OCI-LY7 (cell line): ENCODE data around the gene CFAP107. TPM values are rescaled to one million over a fixed set of nuclear protein-coding genes. Genes with fewer than 3 reads are reported as not detected.

Source experiments
- BruUV-seq: library from RNA; stranded (reverse); fragments of 400-500 nt; replicated peaks from 2 replicates; lab custom pipeline; 2021; lab: Mats Ljungman, UMichigan
- CTCF ChIA-PET: fragments of 300-600 bp; sonication (Branson Sonifier 250); formaldehyde crosslinking; loops from one replicate; lab custom pipeline; 2022; ENCODE audit warnings: antibody characterized with exemption; ENCODE audit not compliant: unreplicated experiment; lab: Charles Lee
- POLR2A ChIA-PET: fragments of 300-600 bp; sonication (Branson Sonifier 250); formaldehyde crosslinking; loops from one replicate; lab custom pipeline; 2022; ENCODE audit warnings: antibody characterized with exemption; lab: Charles Lee
- DNase-seq: peaks from one replicate; pipeline ENCODE4 v3.0.0-alpha.2; 2015; ENCODE audit warnings: low spot score
- H2AFZ ChIP-seq: fragments of 200-600 bp; sonication (generic), shearing (Covaris generic); 2 replicates; pipeline ENCODE4 v1.6.1; 2014; ENCODE audit warnings: mild to moderate bottlenecking, antibody characterized with exemption, low read length, moderate library complexity
- H3K27ac ChIP-seq: fragments of 200-600 bp; sonication (generic); 2 replicates; pipeline ENCODE4 v1.5.1; 2014; ENCODE audit warnings: mixed run types, low read depth, mild to moderate bottlenecking, moderate library complexity, low read length, inconsistent platforms; ENCODE audit not compliant: poor library complexity, severe bottlenecking
- H3K36me3 ChIP-seq: fragments of 200-600 bp; sonication (generic); 2 replicates; pipeline ENCODE4 v1.6.1; 2014; ENCODE audit warnings: mild to moderate bottlenecking, antibody characterized with exemption, low read length, moderate library complexity, mixed read lengths; ENCODE audit not compliant: insufficient read depth
- H3K4me1 ChIP-seq: fragments of 200-600 bp; sonication (generic); 2 replicates; pipeline ENCODE4 v1.5.1; 2014; ENCODE audit warnings: mild to moderate bottlenecking, low read length; ENCODE audit not compliant: insufficient read depth, poor library complexity, severe bottlenecking
- H3K4me2 ChIP-seq: fragments of 200-600 bp; sonication (generic); 2 replicates; pipeline ENCODE4 v1.6.1; 2014; ENCODE audit warnings: mild to moderate bottlenecking, low read length
- H3K4me3 ChIP-seq: fragments of 200-600 bp; sonication (generic); 2 replicates; pipeline ENCODE4 v1.5.1; 2014; ENCODE audit warnings: mild to moderate bottlenecking, low read depth, low read length; ENCODE audit not compliant: poor library complexity, severe bottlenecking
- H3K79me2 ChIP-seq: fragments of 200-600 bp; sonication (generic); 2 replicates; pipeline ENCODE4 v1.6.1; 2016; ENCODE audit warnings: low read depth, mild to moderate bottlenecking, low read length, moderate library complexity, mixed read lengths; ENCODE audit not compliant: insufficient read depth
- H3K9me2 ChIP-seq: fragments of 200-600 bp; sonication (generic); 2 replicates; pipeline ENCODE4 v1.6.1; 2016; ENCODE audit warnings: mild to moderate bottlenecking, low read length, mixed read lengths; ENCODE audit not compliant: insufficient read depth
- H3K9me3 ChIP-seq: fragments of 200-600 bp; sonication (generic); 2 replicates; pipeline ENCODE4 v1.6.1; 2014; ENCODE audit warnings: mild to moderate bottlenecking, mixed run types, low read length, mixed read lengths
- H4K20me1 ChIP-seq: fragments of 200-600 bp; sonication (generic); 2 replicates; pipeline ENCODE4 v1.6.1; 2014; ENCODE audit warnings: mild to moderate bottlenecking, antibody characterized with exemption, low read length, moderate library complexity, mixed read lengths; ENCODE audit not compliant: insufficient read depth
- CTCF ChIP-seq: fragments of 200-600 bp; sonication (generic); conservative IDR thresholded peaks from 2 replicates; pipeline ENCODE4 v1.5.1; 2014; ENCODE audit warnings: mild to moderate bottlenecking, antibody characterized with exemption, low read length, moderate library complexity, mixed read lengths
- EZH2phosphoT487 ChIP-seq: fragments of 200-600 bp; sonication (generic); IDR thresholded peaks from 2 replicates; pipeline ENCODE4 v1.6.1; 2018; ENCODE audit warnings: low read depth, borderline replicate concordance, mild to moderate bottlenecking, mixed run types, antibody characterized with exemption, low read length, moderate library complexity, mixed read lengths
- intact Hi-C: fragments of 100-400 bp; cut with micrococcal nuclease; formaldehyde crosslinking; loops from one replicate; pipeline ENCODE4 v1.10.0; 2022; ENCODE audit not compliant: unreplicated experiment
- total RNA-seq, 2 experiments: library from RNA; depleted of rRNA in 1 of 2; stranded (reverse); fragments of >200 nt in 1 of 2; shearing (Covaris generic) in 1 of 2; gene quantifications; 2 replicates each; pipeline ENCODE4 v1.2.3, GENCODE V29; 2014 to 2022

The CFAP107 gene
- total RNA-seq, 2 experiments from 2014 or later = not detected

GRCh38 chr1:12771186-12771585 lies 25.2 kb downstream of the CFAP107 start:
- no peak overlapping the region for H3K27ac ChIP-seq

DNA sequence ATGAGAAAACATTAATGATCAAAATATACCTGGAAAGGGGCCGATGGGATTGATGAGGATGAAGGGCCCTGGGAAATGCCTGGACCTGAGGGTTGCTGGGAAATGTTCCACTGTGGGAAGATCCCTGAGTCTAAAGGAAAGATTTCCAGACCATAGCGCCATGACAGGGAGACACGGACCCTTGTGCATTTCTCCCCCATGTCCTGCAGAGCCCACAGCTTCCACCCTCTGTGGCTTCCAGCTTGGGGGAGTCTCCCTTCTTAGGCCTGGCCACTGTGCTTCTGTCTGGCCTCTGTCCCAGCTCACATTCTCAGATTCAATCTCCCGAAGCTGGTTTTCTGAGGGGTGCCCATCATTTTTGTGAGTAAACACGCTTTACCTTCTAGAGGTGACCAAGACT lies 26.5 kb downstream of the CFAP107 start:
- intact Hi-C loops = no loop called here

More at GRCh38 chr1:12771186-12771585, 25.2 kb downstream of the CFAP107 start:
- Histone ChIP-seq H3K9me3 (no peaks in the 10 kb centered on the region), H4K20me1 (no peaks in the 10 kb centered on the region), H3K36me3 (no peaks in the 10 kb centered on the region), H2AFZ (no peak overlapping the region), H3K4me2 (no peak overlapping the region), H3K79me2 (no peaks in the 10 kb centered on the region), H3K4me3 (no peak overlapping the region), H3K9me2 (no peaks in the 10 kb centered on the region), H3K4me1 (no peaks in the 10 kb centered on the region)
- ChIA-PET POLR2A (no interaction called here), CTCF (no interaction called here)
- intact Hi-C loops = no loop called here
- no peak for TF ChIP-seq EZH2phosphoT487
- no TSS peak for BruUV-seq
- DNase-seq = no peak

GRCh38 chr1:12773438-12773837 lies 27.4 kb downstream of the CFAP107 start, which contains the start of gene PRAMEF12:
PRAMEF12 (plus strand) TSS chr1:12773738; CDS start chr1:12774868, 1,130 bp downstream.
- H4K20me1 ChIP-seq = no peaks in the 10 kb centered on the region
- H3K4me1 ChIP-seq = no peaks in the 10 kb centered on the region
- POLR2A ChIA-PET = no interaction called here
- no peak within 1 kb of the TSS for H3K27ac ChIP-seq
- DNase-seq = no peak
- no peaks in the 10 kb centered on the region for H3K36me3 ChIP-seq
- no peak within 1 kb of the TSS for H3K4me3 ChIP-seq
- TF ChIP-seq EZH2phosphoT487 (no peak), CTCF (no peak)
- CTCF ChIA-PET = no interaction called here
- H3K79me2 ChIP-seq = no peaks in the 10 kb centered on the region
- H3K9me3 ChIP-seq = no peaks in the 10 kb centered on the region
- intact Hi-C loops = no loop called here
- BruUV-seq = no TSS peak
- no peaks in the 10 kb centered on the region for H3K9me2 ChIP-seq
- no peak within 1 kb of the TSS for H2AFZ ChIP-seq
- H3K4me2 ChIP-seq = no peak within 1 kb of the TSS

More for the DNA sequence above, 26.5 kb downstream of the CFAP107 start:
- Histone ChIP-seq H4K20me1 (no peaks in the 10 kb centered on the region), H2AFZ (no peak overlapping the region), H3K4me3 (no peak overlapping the region), H3K36me3 (no peaks in the 10 kb centered on the region), H3K9me3 (no peaks in the 10 kb centered on the region), H3K4me2 (no peak overlapping the region), H3K4me1 (no peaks in the 10 kb centered on the region), H3K27ac (no peak overlapping the region), H3K79me2 (no peaks in the 10 kb centered on the region), H3K9me2 (no peaks in the 10 kb centered on the region)
- no TSS peak for BruUV-seq
- TF ChIP-seq EZH2phosphoT487 = no peak
- no peak for TF ChIP-seq CTCF
- POLR2A ChIA-PET = no interaction called here
- CTCF ChIA-PET = no interaction called here
- no peak for DNase-seq
